GM23338 (cell line): ENCODE data around the gene DHRS12.

Experiments used
- CREB1 ChIP-seq: fragments of 250-450 bp; sonication (Bioruptor Pico); IDR thresholded peaks from 2 replicates; pipeline ENCODE4 v1.5.0; 2020; ENCODE audit warnings: low read depth, mild to moderate bottlenecking, moderate library complexity
- CTCF ChIP-seq, 2 experiments: fragments of 200-600 bp in 1 of 2; sonication (generic) in 1 of 2; conservative IDR thresholded peaks; 2 replicates each; pipeline versions ENCODE4 v1.5.1 to v1.6.1; 2016 to 2017; ENCODE audit warnings: antibody characterized with exemption in 2 of 2, low read depth in 2 of 2, mild to moderate bottlenecking in 2 of 2, moderate library complexity in 1 of 2
- ETS1 ChIP-seq: IDR thresholded peaks from 2 replicates; pipeline ENCODE4 v1.6.1; 2016; ENCODE audit warnings: antibody characterized with exemption
- EZH2 ChIP-seq: fragments of 200-600 bp; sonication (generic); IDR thresholded peaks from one replicate; pipeline ENCODE4 v1.8.0; 2017; ENCODE audit warnings: antibody characterized with exemption, mild to moderate bottlenecking, low read depth; ENCODE audit not compliant: unreplicated experiment
- EZH2phosphoT487 ChIP-seq: fragments of 200-600 bp; sonication (generic); IDR thresholded peaks from one replicate; pipeline ENCODE4 v1.8.1; 2018; ENCODE audit warnings: antibody characterized with exemption; ENCODE audit not compliant: unreplicated experiment
- JUNB ChIP-seq: IDR thresholded peaks from one replicate; pipeline ENCODE4 v1.6.1; 2016; ENCODE audit warnings: antibody characterized with exemption; ENCODE audit not compliant: unreplicated experiment
- NANOG ChIP-seq: IDR thresholded peaks from 2 replicates; pipeline ENCODE4 v1.6.1; 2016; ENCODE audit warnings: antibody characterized with exemption, borderline replicate concordance
- POLR2AphosphoS5 ChIP-seq: IDR thresholded peaks from 2 replicates; pipeline ENCODE4 v1.6.1; 2016; ENCODE audit warnings: antibody characterized with exemption, low read depth
- REST ChIP-seq: IDR thresholded peaks from one replicate; pipeline ENCODE4 v1.6.1; 2018; ENCODE audit warnings: antibody characterized with exemption; ENCODE audit not compliant: unreplicated experiment
- ZNF114 ChIP-seq: fragments of 250-450 bp; sonication (Bioruptor Pico); IDR thresholded peaks from 2 replicates; pipeline ENCODE4 v1.5.0; 2020; ENCODE audit warnings: mild to moderate bottlenecking, moderate library complexity
- ZNF331 ChIP-seq: fragments of 250-450 bp; sonication (Bioruptor Pico); IDR thresholded peaks from 2 replicates; pipeline ENCODE4 v1.5.0; 2020; ENCODE audit warnings: low read depth, mild to moderate bottlenecking, moderate library complexity
- ZNF462 ChIP-seq: fragments of 250-450 bp; sonication (Bioruptor Pico); IDR thresholded peaks from 2 replicates; pipeline ENCODE4 v1.5.0; 2020; ENCODE audit warnings: mild to moderate bottlenecking, moderate library complexity

GRCh38 chr13:51814071-51814470, 10.1 kb upstream of the DHRS12 start:
- TF ChIP-seq EZH2 (no peak), EZH2phosphoT487 (no peak), CTCF (conservative IDR thresholded peaks at IDR 0.05; ENCODE audit: low read depth in 2 of 2) (no peak), REST (no peak), ETS1 (no peak), CREB1 (CRISPR knock-in tag) (no peak), JUNB (no peak), POLR2AphosphoS5 (no peak), ZNF331 (no peak), ZNF114 (CRISPR knock-in tag) (no peak), NANOG (no peak), ZNF462 (CRISPR knock-in tag) (no peak)
